Mucosa of descending colon (tissue), 3 donors: ENCODE results near the gene PPP1R27. TPM values are rescaled to one million over a fixed set of nuclear protein-coding genes. Genes with fewer than 3 reads are reported as not detected.

Experiments used
- ATAC-seq: fragments of 200-7000 bp; cut with Tn5 transposase; one replicate; pipeline ENCODE4 v1.9.1; 2020; ENCODE audit warnings: mild to moderate bottlenecking, moderate library complexity
- DNase-seq, 3 donors: peaks; one replicate each; pipeline ENCODE4 v3.0.0-alpha.2; 2020
- H3K36me3 ChIP-seq: fragments of 200-600 bp; one replicate; pipeline ENCODE4 v1.8.0; 2021; ENCODE audit warnings: low read depth, mild to moderate bottlenecking
- H3K4me1 ChIP-seq: fragments of 200-600 bp; one replicate; pipeline ENCODE4 v1.8.0; 2021; ENCODE audit warnings: low read depth, mild to moderate bottlenecking
- H3K4me3 ChIP-seq: fragments of 200-600 bp; one replicate; pipeline ENCODE4 v1.8.0; 2021; ENCODE audit warnings: mild to moderate bottlenecking
- H3K9me3 ChIP-seq: fragments of 200-600 bp; one replicate; pipeline ENCODE4 v1.8.0; 2021; ENCODE audit warnings: mild to moderate bottlenecking
- CTCF ChIP-seq: fragments of 200-600 bp; IDR thresholded peaks from one replicate; pipeline ENCODE4 v1.8.0; 2022; ENCODE audit warnings: antibody characterized with exemption, mild to moderate bottlenecking
- intact Hi-C, 2 donors: fragments of 100-400 bp; cut with DNase I in 1 of 2; cut with micrococcal nuclease in 1 of 2; formaldehyde crosslinking; loops; one replicate each; pipeline versions ENCODE4 v1.11.0 to v1.11.1; 2022; cut with DNase I, micrococcal nuclease
- total RNA-seq, 3 donors: library from RNA; stranded (reverse); fragmentation: NEBNext Ultra II Directional in 2 of 3; extraction: Animal tissue kit (Norgen Biotek cat#: 25700) in 2 of 3; gene quantifications; one replicate each; pipeline versions ENCODE4 v1.2.1 to v1.2.4, GENCODE V29; 2021 to 2023
- donor health status: DM: no; HTN: no; CAD: no; lungs with moderate emphysema.
- donor health status: DM: no; HTN: no; CAD: no.
- donor health status: DM: no; HTN: yes; CAD: no.

The PPP1R27 gene
- total RNA-seq, 3 donors from 2014 or later = 0.52 to 0.84 TPM; not detected in 1

GRCh38 chr17:81822996-81823819, 11.6 kb downstream of the PPP1R27 start:
- no peak for ATAC-seq
- no peaks in the 10 kb centered on the region for H3K9me3 ChIP-seq
- TF ChIP-seq CTCF = no peak
- H3K36me3 ChIP-seq = no peaks in the 10 kb centered on the region
- intact Hi-C loops = no loop called here
- H3K4me3 ChIP-seq = no peak overlapping the region
- DNase-seq = no peak
- H3K4me1 ChIP-seq = peaks cover 24% of the 10 kb centered on the region

GRCh38 chr17:81822312-81822637, 12.6 kb downstream of the PPP1R27 start:
- no peak for TF ChIP-seq CTCF
- no peaks in the 10 kb centered on the region for H3K36me3 ChIP-seq
- no peaks in the 10 kb centered on the region for H3K9me3 ChIP-seq
- intact Hi-C loops = no loop called here
- H3K4me3 ChIP-seq = no peak overlapping the region
- H3K4me1 ChIP-seq = peaks cover 19% of the 10 kb centered on the region
- DNase-seq (peak in 1 of 3 donors; percentile 34), ATAC-seq (no peak)

GRCh38 chr17:81821603-81822311, 13.1 kb downstream of the PPP1R27 start:
- H3K4me3 ChIP-seq = no peak overlapping the region

GRCh38 chr17:81821147-81821546, 13.7 kb downstream of the PPP1R27 start:
- Histone ChIP-seq H3K4me3 (no peak overlapping the region), H3K36me3 (no peaks in the 10 kb centered on the region), H3K9me3 (no peaks in the 10 kb centered on the region), H3K4me1 (peaks cover 19% of the 10 kb centered on the region)
- DNase-seq (peak in 1 of 3 donors; percentile 55), ATAC-seq (no peak)
- intact Hi-C loops = no loop called here
- no peak for TF ChIP-seq CTCF

More at GRCh38 chr17:81821603-81822311, 13.1 kb downstream of the PPP1R27 start:
- intact Hi-C loops = no loop called here
- H3K36me3 ChIP-seq = no peaks in the 10 kb centered on the region
- peak; percentile 94 to 98 (median 98) for DNase-seq
- H3K4me1 ChIP-seq = peaks cover 19% of the 10 kb centered on the region
- ATAC-seq = peak; percentile 95
- no peaks in the 10 kb centered on the region for H3K9me3 ChIP-seq
- TF ChIP-seq CTCF = peak; percentile 77

- Histone ChIP-seq H3K9me3 (no peaks in the 10 kb centered on the region), H3K36me3 (no peaks in the 10 kb centered on the region), H3K4me1 (peaks cover 23% of the 10 kb centered on the region), H3K4me3 (no peak overlapping the region)
- DNase-seq (no peak), ATAC-seq (no peak)
- no peak for TF ChIP-seq CTCF
- intact Hi-C loops = no loop called here
Observed at GRCh38 chr17:81819708-81820107, 15.1 kb downstream of the PPP1R27 start.
